ENCODE data around the gene PPA2.
"Not testable (repeated sequence)": the region's sequence is repeated elsewhere in the genome, so short reads cannot be mapped to it uniquely, and the experiment has no call there.

PPA2 gene

GRCh38 chr4:105469736-105470135 lies 4.1 kb downstream of the PPA2 start:
- no peaks in the 10 kb centered on the region for H3K27me3 ChIP-seq (ENCODE audit: low read depth, low read length)
- TF ChIP-seq EZH2phosphoT487 (IDR thresholded peaks at IDR 0.05; ENCODE audit: low read depth) (no peak), CTCF (IDR thresholded peaks at IDR 0.05; ENCODE audit: low read depth, low read length) (no peak)

DNA sequence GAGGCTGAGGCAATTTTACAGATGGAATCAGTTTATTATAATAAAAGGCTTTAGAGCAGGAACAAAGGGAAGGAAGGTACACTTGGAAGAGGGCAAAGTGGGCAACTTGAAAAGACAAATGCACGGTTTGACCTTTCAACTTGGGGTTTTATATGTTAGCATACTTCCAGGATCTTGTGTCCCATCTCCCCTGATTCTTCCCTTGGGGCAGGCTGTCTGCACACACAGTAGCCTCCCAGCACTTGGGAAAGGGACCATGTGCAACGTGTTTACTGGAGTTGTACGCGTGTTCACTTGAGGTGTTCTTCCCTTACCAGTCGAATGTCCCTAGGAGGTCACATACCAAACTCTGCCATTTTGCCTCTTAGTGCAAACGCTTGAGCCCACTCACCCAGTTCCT lies 7.3 kb downstream of the PPA2 start:
- Histone ChIP-seq H3K9ac (ENCODE audit: low read length) (no peak overlapping the region), H3K27ac (ENCODE audit: low read length) (no peak overlapping the region), H3K27me3 (ENCODE audit: low read depth, low read length) (no peaks in the 10 kb centered on the region), H3K4me3 (ENCODE audit: low read length) (no peak overlapping the region), H3K9me3 (ENCODE audit: insufficient read depth, low read length) (no peaks in the 10 kb centered on the region), H3K4me1 (ENCODE audit: low read length) (peaks cover 13% of the 10 kb centered on the region), H3K36me3 (replicated peaks; ENCODE audit: low read depth, low read length) (peaks cover 72% of the 10 kb centered on the region), H2AFZ (ENCODE audit: low read depth, low read length) (no peak overlapping the region), H3K79me2 (ENCODE audit: low read length) (peaks cover 62% of the 10 kb centered on the region), H3K4me2 (ENCODE audit: low read length) (no peak overlapping the region), H4K20me1 (ENCODE audit: insufficient read depth, low read length) (peaks cover 62% of the 10 kb centered on the region)
- TF ChIP-seq EZH2phosphoT487 (IDR thresholded peaks at IDR 0.05; ENCODE audit: low read depth) = no peak
- no peak for TF ChIP-seq CTCF (IDR thresholded peaks at IDR 0.05; ENCODE audit: low read depth, low read length)

More at GRCh38 chr4:105469736-105470135, 4.1 kb downstream of the PPA2 start:
- Histone ChIP-seq H3K4me3 (ENCODE audit: low read length) (no peak overlapping the region), H4K20me1 (ENCODE audit: insufficient read depth, low read length) (peaks cover 65% of the 10 kb centered on the region), H3K36me3 (replicated peaks; ENCODE audit: low read depth, low read length) (peaks cover 65% of the 10 kb centered on the region), H3K9ac (ENCODE audit: low read length) (no peak overlapping the region), H3K4me2 (ENCODE audit: low read length) (no peak overlapping the region), H3K79me2 (ENCODE audit: low read length) (peaks cover 79% of the 10 kb centered on the region), H3K4me1 (ENCODE audit: low read length) (peaks cover 26% of the 10 kb centered on the region), H2AFZ (ENCODE audit: low read depth, low read length) (no peak overlapping the region), H3K9me3 (ENCODE audit: insufficient read depth, low read length) (no peaks in the 10 kb centered on the region), H3K27ac (ENCODE audit: low read length) (no peak overlapping the region)

- Histone ChIP-seq H3K79me2 (ENCODE audit: low read length) (peaks cover 54% of the 10 kb centered on the region), H3K36me3 (replicated peaks; ENCODE audit: low read depth, low read length) (peaks cover 53% of the 10 kb centered on the region), H4K20me1 (ENCODE audit: insufficient read depth, low read length) (peaks cover 54% of the 10 kb centered on the region)
- not testable (repeated sequence) for H3K9me3 ChIP-seq (ENCODE audit: insufficient read depth, low read length); H3K27ac ChIP-seq (ENCODE audit: low read length); H3K4me3 ChIP-seq (ENCODE audit: low read length); H3K9ac ChIP-seq (ENCODE audit: low read length); H3K4me1 ChIP-seq (ENCODE audit: low read length); H3K4me2 ChIP-seq (ENCODE audit: low read length); H3K27me3 ChIP-seq (ENCODE audit: low read depth, low read length); H2AFZ ChIP-seq (ENCODE audit: low read depth, low read length)
These were observed 9.3 kb downstream of the PPA2 start for GRCh38 chr4:105464563-105464962.

DNA sequence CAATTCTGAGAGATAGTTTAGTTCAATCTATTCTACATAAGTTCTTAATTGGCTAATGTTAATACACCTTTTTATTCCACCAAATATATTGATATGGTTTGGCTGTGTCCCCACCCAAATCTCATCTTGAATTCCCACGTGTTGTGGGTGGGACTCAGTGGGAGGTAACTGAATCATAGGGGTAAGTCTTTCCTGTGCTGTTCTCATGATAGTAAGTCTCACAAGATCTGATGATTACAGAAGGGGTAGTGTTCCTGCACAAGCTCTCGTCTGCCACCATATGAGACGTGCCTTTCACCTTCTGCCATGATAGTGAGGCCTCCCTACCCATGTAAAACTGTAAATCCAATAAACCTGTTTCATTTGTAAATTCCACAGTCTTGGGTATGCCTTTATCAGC lies 11.3 kb downstream of the PPA2 start:
- H3K79me2 ChIP-seq (ENCODE audit: low read length) = peaks cover 47% of the 10 kb centered on the region
- peaks cover 34% of the 10 kb centered on the region for H3K36me3 ChIP-seq (replicated peaks; ENCODE audit: low read depth, low read length)
- no peak overlapping the region for H2AFZ ChIP-seq (ENCODE audit: low read depth, low read length)
- no peaks in the 10 kb centered on the region for H3K27me3 ChIP-seq (ENCODE audit: low read depth, low read length)
- H3K4me2 ChIP-seq (ENCODE audit: low read length) = no peak overlapping the region
- H3K4me3 ChIP-seq (ENCODE audit: low read length) = no peak overlapping the region
- H3K4me1 ChIP-seq (ENCODE audit: low read length) = no peaks in the 10 kb centered on the region
- TF ChIP-seq CTCF (IDR thresholded peaks at IDR 0.05; ENCODE audit: low read depth, low read length) = no peak
- TF ChIP-seq EZH2phosphoT487 (IDR thresholded peaks at IDR 0.05; ENCODE audit: low read depth) = no peak
- H3K27ac ChIP-seq (ENCODE audit: low read length) = no peak overlapping the region
- no peaks in the 10 kb centered on the region for H3K9me3 ChIP-seq (ENCODE audit: insufficient read depth, low read length)
- peaks cover 42% of the 10 kb centered on the region for H4K20me1 ChIP-seq (ENCODE audit: insufficient read depth, low read length)
- H3K9ac ChIP-seq (ENCODE audit: low read length) = no peak overlapping the region

All from OCI-LY3 (cell line).